Naive B cell (primary cell): ENCODE data around the gene CENPS. TPM values are rescaled to one million over a fixed set of nuclear protein-coding genes. Genes with fewer than 3 reads are reported as not detected.
"Not testable (repeated sequence)": the region's sequence is repeated elsewhere in the genome, so short reads cannot be mapped to it uniquely, and the experiment has no call there.

Experiments
- ATAC-seq, 2 donors: fragments of 150-1000 bp; cut with Tn5 transposase; 2 replicates each; pipeline ENCODE4 v1.10.0; 2021; ENCODE audit warnings: low read depth in 2 of 2, mild to moderate bottlenecking in 2 of 2, moderate library complexity in 2 of 2
- DNase-seq: peaks from one replicate; pipeline ENCODE4 v3.0.0; 2022
- H3K27ac Mint-ChIP-seq, 6 donors: one replicate each; pipeline ENCODE4 v1.8.0; 2020 to 2022; ENCODE audit warnings: mild to moderate bottlenecking in 6 of 6, mixed read lengths in 6 of 6, moderate library complexity in 5 of 6, inconsistent platforms in 2 of 6
- H3K27me3 Mint-ChIP-seq, 3 donors: one replicate each; pipeline ENCODE4 v1.8.0; 2021 to 2022; ENCODE audit warnings: mixed read lengths in 3 of 3, mild to moderate bottlenecking in 1 of 3
- H3K36me3 Mint-ChIP-seq, 2 donors: one replicate each; pipeline ENCODE4 v1.8.0; 2020 to 2022; ENCODE audit warnings: mixed read lengths in 2 of 2, inconsistent platforms in 1 of 2, mild to moderate bottlenecking in 1 of 2
- H3K4me1 Mint-ChIP-seq, 3 donors: one replicate each; pipeline ENCODE4 v1.8.0; 2020 to 2022; ENCODE audit warnings: mixed read lengths in 3 of 3, inconsistent platforms in 1 of 3, mild to moderate bottlenecking in 1 of 3, moderate library complexity in 1 of 3
- H3K4me3 Mint-ChIP-seq, 8 donors: one replicate each; pipeline ENCODE4 v1.8.0; 2020 to 2022; ENCODE audit warnings: mild to moderate bottlenecking in 8 of 8, mixed read lengths in 8 of 8, moderate library complexity in 8 of 8, inconsistent platforms in 2 of 8
- H3K9me3 Mint-ChIP-seq, 7 donors: one replicate each; pipeline ENCODE4 v1.8.0; 2020 to 2022; ENCODE audit warnings: mixed read lengths in 7 of 7, mild to moderate bottlenecking in 5 of 7, inconsistent platforms in 2 of 7, moderate library complexity in 1 of 7
- polyA plus RNA-seq, 6 donors: library from polyadenylated mRNA; unstranded; fragments of 300-500 nt; fragmentation: Illumina TruSeq; gene quantifications; one replicate each; pipeline ENCODE4 v1.2.3, GENCODE V29; 2021; ENCODE audit warnings: low read depth in 6 of 6

The CENPS gene
- polyA plus RNA-seq, 6 donors from 2014 or later: 10.1 to 21.3 (median 14.2) TPM

GRCh38 chr1:10426535-10426848 is 3.7 kb upstream of the CENPS start:
- not testable (repeated sequence) for ATAC-seq, H3K36me3 Mint-ChIP-seq, DNase-seq, H3K4me3 Mint-ChIP-seq, H3K27me3 Mint-ChIP-seq, H3K9me3 Mint-ChIP-seq, H3K27ac Mint-ChIP-seq
- peaks cover 9 to 22% (median 14%) of the 10 kb centered on the region in 3 donors for H3K4me1 Mint-ChIP-seq

- peak overlapping the region in 1 of 6 donors; percentile 96 for H3K27ac Mint-ChIP-seq
These were observed 1.2 kb upstream of the CENPS start for GRCh38 chr1:10428984-10429383.

GRCh38 chr1:10429868-10430215 is 391 bp upstream of the CENPS start:
- H3K36me3 Mint-ChIP-seq: no peaks in the 10 kb centered on the region
- no peaks in the 10 kb centered on the region for H3K9me3 Mint-ChIP-seq
- no peak for DNase-seq
- H3K4me3 Mint-ChIP-seq: peak overlapping the region; percentile 90 to 96 (median 94)
- peak in 1 of 2 donors; percentile 2 for ATAC-seq
- peaks cover 9 to 38% (median 14%) of the 10 kb centered on the region in 3 donors for H3K4me1 Mint-ChIP-seq
- no peaks in the 10 kb centered on the region for H3K27me3 Mint-ChIP-seq
- peak overlapping the region; percentile 21 to 100 (median 77) for H3K27ac Mint-ChIP-seq

More at GRCh38 chr1:10428984-10429383, 1.2 kb upstream of the CENPS start:
- H3K4me3 Mint-ChIP-seq: peak overlapping the region in 5 of 8 donors; percentile 35 to 95 (median 90)
- no peaks in the 10 kb centered on the region for H3K9me3 Mint-ChIP-seq
- H3K36me3 Mint-ChIP-seq: no peaks in the 10 kb centered on the region
- H3K4me1 Mint-ChIP-seq: peaks cover 9 to 38% (median 14%) of the 10 kb centered on the region in 3 donors
- H3K27me3 Mint-ChIP-seq: no peaks in the 10 kb centered on the region
- ATAC-seq (no peak), DNase-seq (no peak)

- H3K27me3 Mint-ChIP-seq: no peaks in the 10 kb centered on the region
- no peaks in the 10 kb centered on the region for H3K9me3 Mint-ChIP-seq
- H3K36me3 Mint-ChIP-seq: no peaks in the 10 kb centered on the region
- H3K4me3 Mint-ChIP-seq: peak overlapping the region; percentile 90 to 96 (median 94)
- DNase-seq: no peak
- H3K4me1 Mint-ChIP-seq: peaks cover 9 to 38% (median 14%) of the 10 kb centered on the region in 3 donors
- peak in 1 of 2 donors; percentile 1 for ATAC-seq
- peak overlapping the region; percentile 90 to 100 (median 97) for H3K27ac Mint-ChIP-seq
These were observed 967 bp downstream of the CENPS start for GRCh38 chr1:10431070-10431730.

GRCh38 chr1:10432910-10433700 is 2.9 kb downstream of the CENPS start:
- ATAC-seq (no peak), DNase-seq (no peak)
- peak overlapping the region in 2 of 6 donors; percentile 30 to 49 for H3K27ac Mint-ChIP-seq
- H3K9me3 Mint-ChIP-seq: no peaks in the 10 kb centered on the region
- peak overlapping the region in 2 of 8 donors; percentile 75 to 79 for H3K4me3 Mint-ChIP-seq
- peaks cover 9 to 32% (median 14%) of the 10 kb centered on the region in 3 donors for H3K4me1 Mint-ChIP-seq
- no peaks in the 10 kb centered on the region for H3K36me3 Mint-ChIP-seq
- H3K27me3 Mint-ChIP-seq: no peaks in the 10 kb centered on the region

- peaks cover 9 to 30% (median 14%) of the 10 kb centered on the region in 3 donors for H3K4me1 Mint-ChIP-seq
- peak overlapping the region in 3 of 8 donors; percentile 5 to 79 (median 15) for H3K4me3 Mint-ChIP-seq
- H3K27me3 Mint-ChIP-seq: no peaks in the 10 kb centered on the region
- no peak for DNase-seq
- no peak for ATAC-seq
- H3K27ac Mint-ChIP-seq: peak overlapping the region in 1 of 6 donors; percentile 49
- no peaks in the 10 kb centered on the region for H3K9me3 Mint-ChIP-seq
- no peaks in the 10 kb centered on the region for H3K36me3 Mint-ChIP-seq
These were observed 3.6 kb downstream of the CENPS start for GRCh38 chr1:10433790-10434189.

GRCh38 chr1:10434590-10434989 is 4.4 kb downstream of the CENPS start:
- no peaks in the 10 kb centered on the region for H3K27me3 Mint-ChIP-seq
- no peak for DNase-seq
- peaks cover 9 to 30% (median 14%) of the 10 kb centered on the region in 3 donors for H3K4me1 Mint-ChIP-seq
- peak overlapping the region in 1 of 6 donors; percentile 37 for H3K27ac Mint-ChIP-seq
- no peaks in the 10 kb centered on the region for H3K9me3 Mint-ChIP-seq
- H3K36me3 Mint-ChIP-seq: no peaks in the 10 kb centered on the region
- H3K4me3 Mint-ChIP-seq: no peak overlapping the region
- ATAC-seq: no peak

- Mint-ChIP-seq H3K36me3 (no peaks in the 10 kb centered on the region), H3K27ac (peak overlapping the region in 1 of 6 donors; percentile 63), H3K4me1 (peaks cover 0 to 15% (median 0%) of the 10 kb centered on the region in 3 donors), H3K9me3 (no peaks in the 10 kb centered on the region), H3K4me3 (no peak overlapping the region), H3K27me3 (no peaks in the 10 kb centered on the region)
- no peak for DNase-seq
- no peak for ATAC-seq
These were observed 6.8 kb downstream of the CENPS start for GRCh38 chr1:10437052-10437451.

- H3K9me3 Mint-ChIP-seq: no peaks in the 10 kb centered on the region
- DNase-seq (no peak), ATAC-seq (no peak)
- no peaks in the 10 kb centered on the region for H3K27me3 Mint-ChIP-seq
- H3K4me1 Mint-ChIP-seq: peaks cover 0 to 2% (median 0%) of the 10 kb centered on the region in 3 donors
- H3K36me3 Mint-ChIP-seq: no peaks in the 10 kb centered on the region
- H3K4me3 Mint-ChIP-seq: no peak overlapping the region
- H3K27ac Mint-ChIP-seq: no peak overlapping the region
These were observed 8.5 kb downstream of the CENPS start for GRCh38 chr1:10438677-10439163.

GRCh38 chr1:10440305-10440704 is 10.1 kb downstream of the CENPS start:
- H3K4me1 Mint-ChIP-seq: no peaks in the 10 kb centered on the region
- no peaks in the 10 kb centered on the region for H3K36me3 Mint-ChIP-seq
- H3K27me3 Mint-ChIP-seq: no peaks in the 10 kb centered on the region
- H3K27ac Mint-ChIP-seq: peak overlapping the region in 1 of 6 donors; percentile 57
- ATAC-seq (no peak), DNase-seq (no peak)
- H3K4me3 Mint-ChIP-seq: no peak overlapping the region
- no peaks in the 10 kb centered on the region for H3K9me3 Mint-ChIP-seq

GRCh38 chr1:10440794-10441193 is 10.6 kb downstream of the CENPS start:
- H3K4me3 Mint-ChIP-seq: no peak overlapping the region
- ATAC-seq (no peak), DNase-seq (no peak)
- H3K36me3 Mint-ChIP-seq: no peaks in the 10 kb centered on the region
- no peaks in the 10 kb centered on the region for H3K27me3 Mint-ChIP-seq
- no peak overlapping the region for H3K27ac Mint-ChIP-seq
- H3K9me3 Mint-ChIP-seq: no peaks in the 10 kb centered on the region
- no peaks in the 10 kb centered on the region for H3K4me1 Mint-ChIP-seq

- ATAC-seq (no peak), DNase-seq (no peak)
- no peaks in the 10 kb centered on the region for H3K27me3 Mint-ChIP-seq
- H3K9me3 Mint-ChIP-seq: no peaks in the 10 kb centered on the region
- H3K4me1 Mint-ChIP-seq: no peaks in the 10 kb centered on the region
- H3K36me3 Mint-ChIP-seq: no peaks in the 10 kb centered on the region
- H3K27ac Mint-ChIP-seq: no peak overlapping the region
- H3K4me3 Mint-ChIP-seq: no peak overlapping the region
These were observed 14.0 kb downstream of the CENPS start for GRCh38 chr1:10444248-10444647.

GRCh38 chr1:10444795-10445397 is 14.7 kb downstream of the CENPS start:
- Mint-ChIP-seq H3K4me1 (no peaks in the 10 kb centered on the region), H3K9me3 (no peaks in the 10 kb centered on the region), H3K27ac (peak overlapping the region in 1 of 6 donors; percentile 19), H3K4me3 (no peak overlapping the region), H3K27me3 (peaks cover 0 to 3% (median 0%) of the 10 kb centered on the region in 3 donors), H3K36me3 (no peaks in the 10 kb centered on the region)
- DNase-seq: no peak
- ATAC-seq: no peak
